GM03348 (cell line): ENCODE measurements around the gene ZFR2.

ENCODE experiments used
- DNase-seq: peaks from one replicate; pipeline ENCODE4 v3.0.0; 2012; ENCODE audit warnings: low spot score

The ZFR2 gene

GRCh38 chr19:3813473-3814392, 55.1 kb downstream of the ZFR2 start:
- no peak for DNase-seq

DNA sequence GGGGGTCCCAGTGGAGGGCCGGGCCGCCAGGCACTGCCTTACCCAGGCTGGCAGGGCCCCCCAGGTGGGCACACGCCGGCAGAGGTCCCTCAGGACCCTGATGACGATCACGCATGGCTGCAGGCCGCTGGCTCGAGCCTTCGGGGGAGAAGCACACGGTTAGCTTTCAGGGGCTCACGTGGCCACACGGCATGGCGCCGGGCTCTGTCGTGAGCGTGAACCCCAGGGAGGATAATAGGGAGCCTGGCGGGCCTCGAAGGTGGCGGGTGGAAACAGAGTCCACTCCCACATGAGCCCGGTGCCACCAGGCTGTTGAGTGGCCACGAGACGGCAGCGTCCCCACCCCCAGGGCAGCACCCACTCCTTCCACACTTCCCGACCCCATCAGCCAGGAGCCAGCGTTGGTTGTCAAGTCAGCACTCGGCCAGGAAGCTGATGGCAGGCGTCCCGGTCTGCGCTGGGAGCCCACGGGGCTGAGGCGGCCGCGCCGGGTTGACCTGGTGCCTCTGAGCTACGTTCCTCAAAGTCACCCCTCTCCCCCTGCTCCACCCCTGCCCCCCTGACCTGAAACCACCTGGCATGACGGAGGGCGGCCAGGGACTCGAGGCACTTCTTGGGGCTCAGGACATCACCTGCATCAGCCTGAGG, 58.0 kb downstream of the ZFR2 start:
- no peak for DNase-seq

DNA sequence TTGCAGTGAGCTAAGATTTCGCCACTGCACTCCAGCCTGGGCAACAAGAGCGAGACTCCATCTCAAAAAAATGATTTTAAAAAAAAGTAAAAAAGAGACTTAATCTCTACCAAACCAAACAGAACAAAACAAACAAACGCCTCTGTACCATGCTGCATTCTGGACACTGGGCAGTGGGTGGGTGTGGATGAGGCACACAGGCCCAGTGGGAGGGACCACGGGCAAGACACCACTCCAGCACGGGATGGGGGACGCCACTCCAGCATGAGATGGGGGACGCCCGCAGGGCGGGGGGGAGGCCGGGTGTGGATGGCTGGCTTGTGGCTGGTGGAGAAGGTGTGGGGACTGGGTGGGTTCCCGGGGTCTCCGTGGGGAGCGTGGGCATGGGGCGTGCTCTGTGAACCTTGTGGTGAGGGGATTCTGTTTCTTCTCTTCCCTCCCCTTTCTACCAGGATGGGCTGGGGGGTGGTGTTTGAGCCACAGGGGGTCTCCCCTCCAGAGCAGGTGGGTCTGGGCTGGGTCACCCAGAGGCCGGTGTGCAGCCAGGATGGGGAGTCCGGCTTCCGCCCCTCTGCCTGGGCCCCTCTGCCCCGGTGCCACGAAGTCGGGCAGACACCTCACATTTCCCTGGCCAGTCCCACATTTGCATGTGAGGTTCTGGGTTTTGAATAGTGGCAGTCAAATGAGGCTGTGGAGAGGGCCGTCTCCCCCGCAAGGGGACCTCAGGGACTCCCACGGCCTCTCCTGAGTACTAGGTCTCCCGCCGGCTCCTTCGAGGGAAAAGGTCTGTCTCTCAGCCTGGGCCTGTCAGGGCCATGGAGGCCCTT, 58.7 kb downstream of the ZFR2 start:
- no peak for DNase-seq

- no peak for DNase-seq
These were observed 60.3 kb downstream of the ZFR2 start for GRCh38 chr19:3808420-3809143.

DNA sequence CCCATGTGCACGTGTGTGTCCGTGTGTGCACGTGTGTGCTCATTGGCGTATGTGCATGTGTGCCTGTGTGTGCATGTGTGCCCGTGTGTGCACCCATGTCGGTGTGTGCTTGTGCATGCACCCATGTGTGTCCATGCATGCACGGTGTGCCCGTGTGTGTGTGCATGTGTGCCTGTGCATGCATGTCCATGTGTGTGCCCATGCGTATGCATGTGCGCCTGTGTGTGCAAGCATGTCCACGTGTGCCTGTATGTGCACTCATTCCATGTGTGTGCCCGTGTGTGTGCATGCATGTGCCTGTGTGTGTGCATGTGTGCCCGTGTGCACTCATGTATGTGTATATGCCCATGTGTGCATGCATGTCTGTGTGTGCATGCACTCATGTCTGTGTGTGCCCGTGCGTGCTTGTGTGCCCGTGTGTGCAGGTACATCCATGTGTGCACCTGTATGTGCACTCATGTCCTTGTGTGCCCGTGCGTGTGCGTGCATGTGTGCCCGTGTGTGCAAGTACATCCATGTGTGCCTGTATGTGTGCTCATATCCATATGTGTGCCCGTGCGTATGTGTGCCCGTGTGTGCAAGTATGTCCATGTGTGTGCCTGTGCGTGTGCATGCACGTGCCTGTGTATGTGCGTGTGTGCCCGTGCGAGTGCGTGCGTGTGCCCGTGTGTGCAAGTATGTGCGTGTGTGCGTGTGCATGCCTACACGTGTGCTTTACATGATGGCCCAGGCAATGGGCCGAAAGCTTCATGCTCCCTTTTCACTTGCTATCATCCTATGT, 61.1 kb downstream of the ZFR2 start:
- no peak for DNase-seq

- DNase-seq = no peak
These were observed 61.7 kb downstream of the ZFR2 start for GRCh38 chr19:3807131-3807480.

DNA sequence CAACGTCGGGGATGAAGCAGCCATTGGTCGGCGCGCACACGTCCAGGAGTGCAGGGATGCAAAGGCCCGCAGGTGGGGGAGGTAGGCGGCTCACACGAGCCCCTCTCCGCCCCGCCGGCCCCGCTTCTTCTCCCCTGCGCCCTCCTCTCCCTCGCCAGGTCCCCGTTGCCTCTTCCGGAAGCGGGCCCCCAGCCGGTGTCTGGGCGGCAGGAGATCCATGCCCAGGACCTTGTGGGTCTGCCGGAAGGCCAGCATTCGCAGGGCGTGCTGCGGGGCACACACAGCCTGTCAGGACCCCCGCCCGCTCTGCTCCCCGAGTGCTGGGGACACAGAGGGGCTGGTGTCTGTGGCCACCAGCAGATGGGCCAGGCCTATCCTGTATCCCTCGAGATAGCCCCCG, 63.0 kb downstream of the ZFR2 start:
- DNase-seq = no peak

- DNase-seq = no peak
These were observed 64.4 kb downstream of the ZFR2 start for GRCh38 chr19:3804429-3804828.

DNA sequence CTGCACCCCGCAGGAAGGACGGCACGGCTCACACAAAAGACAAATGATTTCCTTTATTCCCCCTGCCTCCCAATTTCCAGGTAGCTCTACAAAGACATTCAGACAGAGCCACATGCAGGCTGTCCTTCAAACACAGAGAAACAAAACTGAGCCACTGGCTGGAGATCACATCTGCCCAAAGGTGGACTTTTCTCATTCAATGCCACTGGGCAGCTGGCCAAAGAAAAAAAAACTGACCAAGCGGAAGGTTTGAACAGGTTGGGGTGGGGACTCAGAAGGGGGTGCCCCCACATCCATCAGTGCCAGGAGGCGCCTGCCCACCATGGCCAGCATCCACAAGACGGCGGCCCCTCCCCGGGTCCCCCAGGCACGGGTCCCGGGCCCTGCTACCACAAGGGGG, 64.9 kb downstream of the ZFR2 start:
- DNase-seq = no peak

GRCh38 chr19:3803114-3803888, 65.5 kb downstream of the ZFR2 start:
- DNase-seq = no peak

GRCh38 chr19:3801412-3802096, 67.3 kb downstream of the ZFR2 start:
- peak; percentile 60 for DNase-seq

GRCh38 chr19:3800996-3801395, 67.8 kb downstream of the ZFR2 start:
- no peak for DNase-seq

DNA sequence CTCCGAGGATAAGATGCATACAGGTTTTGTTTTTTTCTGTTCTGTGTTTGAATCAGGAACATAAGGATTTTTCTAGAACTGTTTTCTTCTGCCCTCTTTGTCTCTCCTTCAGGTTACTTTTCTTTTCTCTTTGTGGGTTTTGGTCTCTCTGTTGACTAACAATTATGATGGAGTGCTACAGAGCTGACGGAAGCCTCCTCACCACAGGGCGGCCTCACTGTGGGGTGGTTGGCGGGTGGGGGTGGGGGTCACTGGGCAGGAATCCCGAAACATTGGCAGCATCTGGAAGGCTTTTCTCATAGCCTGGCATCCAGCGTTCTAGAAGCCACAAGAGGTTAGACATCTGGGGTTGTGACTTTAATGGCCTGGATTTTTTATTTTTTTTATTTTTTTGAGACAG, 70.7 kb downstream of the ZFR2 start:
- DNase-seq = no peak

DNA sequence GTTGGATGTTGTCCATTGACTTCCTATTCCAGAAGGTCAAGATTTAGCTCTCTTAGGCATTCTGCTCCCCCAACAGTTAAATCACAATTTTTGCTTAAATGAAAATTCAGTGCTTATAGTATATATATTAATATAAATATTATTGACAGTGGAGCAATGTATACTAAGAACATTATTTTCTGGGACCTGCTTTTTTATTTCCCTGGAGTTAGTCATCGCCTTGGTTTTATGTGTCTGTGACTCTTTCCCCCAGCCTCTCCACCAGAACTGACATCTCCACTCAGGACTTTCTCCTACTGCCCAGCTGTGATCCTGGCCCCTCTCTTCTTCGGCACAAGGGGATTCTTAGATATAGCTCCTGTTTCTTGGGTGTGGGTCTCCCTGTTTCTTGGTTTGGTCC, 72.5 kb downstream of the ZFR2 start:
- no peak for DNase-seq

GRCh38 chr19:3793799-3794198, 75.0 kb downstream of the ZFR2 start:
- no peak for DNase-seq

GRCh38 chr19:3792114-3792513, 76.7 kb downstream of the ZFR2 start:
- no peak for DNase-seq

DNA sequence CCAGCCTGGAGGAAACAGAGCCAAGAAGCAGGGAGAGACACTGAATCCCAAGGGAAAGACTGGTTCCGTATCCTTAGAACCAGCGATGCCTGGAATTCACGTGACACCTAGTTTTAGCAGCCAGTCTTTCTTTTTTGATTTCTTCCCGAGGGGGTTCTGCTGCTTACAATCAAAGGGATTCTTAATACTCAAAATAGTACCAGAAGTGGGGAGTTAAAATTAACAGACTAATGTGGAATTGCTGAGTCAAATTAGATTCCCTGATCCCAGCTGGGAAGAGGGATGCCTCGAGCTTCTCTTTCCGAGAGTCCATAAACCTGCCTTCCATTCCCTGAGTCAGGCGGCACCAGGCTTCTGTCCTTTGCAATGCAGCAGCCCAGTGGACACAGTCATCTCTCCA, 77.9 kb downstream of the ZFR2 start:
- no peak for DNase-seq

GRCh38 chr19:3790209-3790734, 78.6 kb downstream of the ZFR2 start:
- DNase-seq = no peak

DNA sequence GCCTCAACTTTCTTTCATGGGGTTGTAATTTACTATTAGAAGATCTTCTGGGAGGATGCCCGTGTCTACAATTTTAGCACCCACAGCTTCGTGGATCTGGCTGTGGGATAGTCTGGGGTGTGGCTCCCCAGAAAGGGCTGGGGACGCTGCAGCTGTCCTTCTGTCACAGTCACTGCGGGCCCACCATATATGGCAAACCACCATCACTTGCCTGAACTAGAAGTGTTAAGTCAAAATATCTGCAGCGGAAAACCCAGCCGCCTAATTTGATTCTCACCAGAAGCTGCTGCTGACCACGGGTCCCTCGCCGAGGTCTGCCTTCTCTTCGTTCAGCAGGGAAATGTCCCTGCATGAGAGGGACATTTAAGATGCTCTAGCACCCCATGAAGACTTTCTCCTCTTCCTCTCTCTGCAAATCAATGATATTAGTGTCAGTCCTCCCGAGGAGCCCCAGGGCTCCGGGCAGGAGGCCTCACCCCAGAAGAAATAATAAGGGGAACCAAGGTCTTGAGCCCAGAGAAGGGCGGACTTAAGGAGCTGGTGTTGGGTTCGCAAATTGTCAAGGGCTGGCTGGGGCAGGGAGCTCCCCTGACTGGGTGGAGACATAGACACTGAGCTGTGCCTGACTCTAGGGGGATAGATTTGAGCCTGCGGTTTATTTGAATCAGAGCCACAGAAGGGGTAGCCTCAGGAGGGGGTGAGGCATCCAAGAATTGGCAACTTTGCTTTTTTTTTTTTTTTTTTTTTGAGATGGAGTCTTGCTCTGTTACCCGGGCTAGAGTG, 79.7 kb downstream of the ZFR2 start:
- DNase-seq = no peak
